NCI-H2029 (cell line): Measurements from ENCODE around the gene REXO4.
"Not testable (repeated sequence)": the region's sequence is repeated elsewhere in the genome, so short reads cannot be mapped to it uniquely, and the experiment has no call there.

Experiments used
- DNase-seq: peaks from one replicate; lab custom pipeline; 2025; lab: John Stamatoyannopoulos, UW

The REXO4 gene

GRCh38 chr9:133417541-133418461 lies at the start of gene REXO4:
TSS of gene REXO4 (minus strand) at chr9:133418010. CDS start at chr9:133417844, 166 bp downstream.
- peak; percentile 69 for DNase-seq

- DNase-seq, result no peak
These were observed 49.3 kb upstream of the REXO4 start for GRCh38 chr9:133467101-133467500.

- DNase-seq, result no peak
These were observed 48.2 kb upstream of the REXO4 start for GRCh38 chr9:133465984-133466383.

GRCh38 chr9:133464638-133465037 lies 46.8 kb upstream of the REXO4 start:
- no peak for DNase-seq

GRCh38 chr9:133463864-133464615 lies 46.2 kb upstream of the REXO4 start:
- no peak for DNase-seq

GRCh38 chr9:133463234-133463863 lies 45.5 kb upstream of the REXO4 start:
- no peak for DNase-seq

- no peak for DNase-seq
These were observed 44.2 kb upstream of the REXO4 start for GRCh38 chr9:133461975-133462374.

- peak; percentile 73 for DNase-seq
These were observed 42.8 kb upstream of the REXO4 start for GRCh38 chr9:133460405-133461175.

GRCh38 chr9:133459476-133460404 lies 41.9 kb upstream of the REXO4 start, which contains the start of gene CACFD1:
TSS of gene CACFD1 (plus strand) at chr9:133459978. CDS start at chr9:133460067, 89 bp downstream.
- DNase-seq, result peak; percentile 99

GRCh38 chr9:133458643-133459312 lies 41.0 kb upstream of the REXO4 start:
- DNase-seq, result no peak

GRCh38 chr9:133457748-133458147 lies 39.9 kb upstream of the REXO4 start:
- DNase-seq, result no peak

GRCh38 chr9:133457233-133457632 lies 39.4 kb upstream of the REXO4 start:
- no peak for DNase-seq

- no peak for DNase-seq
These were observed 38.6 kb upstream of the REXO4 start for GRCh38 chr9:133456409-133456808.

GRCh38 chr9:133455936-133456335 lies 38.1 kb upstream of the REXO4 start:
- no peak for DNase-seq

- DNase-seq, result no peak
These were observed 37.3 kb upstream of the REXO4 start for GRCh38 chr9:133454943-133455673.

GRCh38 chr9:133454325-133454724 lies 36.5 kb upstream of the REXO4 start:
- DNase-seq, result no peak

- no peak for DNase-seq
These were observed 35.8 kb upstream of the REXO4 start for GRCh38 chr9:133453651-133454050.

GRCh38 chr9:133452562-133452961 lies 34.8 kb upstream of the REXO4 start:
- no peak for DNase-seq

GRCh38 chr9:133451865-133452264 lies 34.1 kb upstream of the REXO4 start:
- DNase-seq, result not testable (repeated sequence)
